Ovary (tissue), 9 donors: ENCODE measurements around the gene PRKD1. TPM values are rescaled to one million over a fixed set of nuclear protein-coding genes. Genes with fewer than 3 reads are reported as not detected.

Experiments
- DNase-seq, 5 donors: peaks; one replicate each; pipeline ENCODE4 v3.0.0-alpha.2; 2019 to 2020
- H3K27ac ChIP-seq, 2 donors: fragments of 200-600 bp; one replicate each; pipeline versions ENCODE4 v1.5.1 to v1.8.0; 2019 to 2022
- H3K27me3 ChIP-seq: fragments of 200-600 bp; one replicate; pipeline ENCODE4 v1.8.0; 2022
- H3K36me3 ChIP-seq: fragments of 200-600 bp; sonication (generic); one replicate; pipeline ENCODE4 v1.5.1; 2019
- H3K4me1 ChIP-seq: one replicate; pipeline ENCODE4 v1.8.1; 2013; ENCODE audit warnings: mild to moderate bottlenecking, moderate library complexity; ENCODE audit not compliant: insufficient read depth
- H3K4me3 ChIP-seq: fragments of 200-600 bp; sonication (generic); one replicate; pipeline ENCODE4 v1.5.1; 2017
- H3K9me3 ChIP-seq, 2 donors: fragments of 200-600 bp in 1 of 2; sonication (generic) in 1 of 2; one replicate each; pipeline versions ENCODE4 v1.5.1 to v1.8.1; 2013 to 2019; ENCODE audit warnings: mild to moderate bottlenecking in 1 of 2, moderate library complexity in 1 of 2
- CTCF ChIP-seq, 3 donors: fragments of 450-650 bp in 2 of 3; fragments of 200-600 bp in 1 of 3; IDR thresholded peaks; one replicate each; pipeline versions ENCODE4 v1.5.1 to v1.8.0; 2016 to 2022; ENCODE audit warnings: antibody characterized with exemption in 3 of 3, mild to moderate bottlenecking in 1 of 3
- EP300 ChIP-seq: sonication (generic); formaldehyde crosslinking; IDR thresholded peaks from one replicate; pipeline ENCODE4 v1.6.1; 2017; ENCODE audit warnings: antibody characterized with exemption
- POLR2A ChIP-seq: fragments of 450-650 bp; IDR thresholded peaks from one replicate; pipeline ENCODE4 v1.6.1; 2017; ENCODE audit warnings: antibody characterized with exemption, mild to moderate bottlenecking, moderate library complexity
- WGBS, 3 donors: extraction: QIAGEN DNeasy Blood & Tissue Kit in 1 of 3; methylation state at CpG; one replicate each; pipeline versions ENCODE4 v1.1.5 to v1.1.7; 2013 to 2017; 5-methylcytosine and 5-hydroxymethylcytosine counted together
- intact Hi-C, 4 donors: fragments of 100-400 bp; cut with DNase I; formaldehyde crosslinking; loops; one replicate each; pipeline versions ENCODE4 v1.11.0 to v1.15.1; 2022 to 2023
- polyA plus RNA-seq, 2 donors: library from polyadenylated mRNA; stranded (reverse); fragments of 200-250 nt in 1 of 2; fragments of 350-450 nt in 1 of 2; fragmentation: Illumina TruSeq in 1 of 2; extraction: RNeasy Lipid Tissue Mini Kit (QIAGEN cat#74804) in 1 of 2; gene quantifications; one replicate each; pipeline ENCODE4 v1.2.3, GENCODE V29; 2013 to 2014
- small RNA-seq: library from RNA; depleted of rRNA; stranded (forward); fragments of <200 nt; gene quantifications from one replicate; pipeline ENCODE3, GENCODE V24; 2016
- total RNA-seq, 7 donors: library from RNA; depleted of rRNA in 2 of 7; stranded (reverse); fragments of >200 nt in 2 of 7; fragmentation: NEBNext Ultra II Directional in 3 of 7; extraction: Animal tissue kit (Norgen Biotek cat#: 25700) in 3 of 7; gene quantifications; one replicate each; pipeline versions ENCODE4 v1.1.0 to v1.2.4, GENCODE V29; 2016 to 2023
- donor health status: DM: no; HTN: no; CAD: no; lungs with moderate emphysema.
- donor health status: DM: no; HTN: no; CAD: no.
- donor health status: Bipolar disorder and iron deficiency.
- donor health status: DM: yes; HTN: yes; CAD: no.
- donor health status: DM: no; HTN: no; CAD: no.
- donor health status: DM: yes; HTN: yes; CAD: no.

Gene PRKD1
- total and polyA plus RNA-seq, 9 donors: 7.7 to 39.9 (median 21.6) TPM

GRCh38 chr14:29536886-29537511, 390.6 kb downstream of the PRKD1 start:
- no peak overlapping the region for H3K4me3 ChIP-seq
- TF ChIP-seq POLR2A (no peak), CTCF (IDR thresholded peaks at IDR 0.05) (no peak), EP300 (no peak)
- intact Hi-C loops: loop anchor here in 2 of 4 donors (10.0 kb wide), 1 partner anchor 782 kb away; no protein-coding TSS in a partner anchor
- no peak overlapping the region for H3K27ac ChIP-seq
- no peaks in the 10 kb centered on the region for H3K9me3 ChIP-seq
- no peak for DNase-seq
- H3K36me3 ChIP-seq: no peaks in the 10 kb centered on the region
- no peaks in the 10 kb centered on the region for H3K27me3 ChIP-seq
- no peaks in the 10 kb centered on the region for H3K4me1 ChIP-seq

GRCh38 chr14:29529418-29529817, 398.2 kb downstream of the PRKD1 start:
- Histone ChIP-seq H3K4me1 (no peaks in the 10 kb centered on the region), H3K4me3 (no peak overlapping the region), H3K27ac (no peak overlapping the region), H3K9me3 (no peaks in the 10 kb centered on the region), H3K27me3 (no peaks in the 10 kb centered on the region), H3K36me3 (no peaks in the 10 kb centered on the region)
- WGBS, 3 donors: 33 to 50% (median 41%) methylated on average over 7 of the region's 7 CpGs
- TF ChIP-seq CTCF (IDR thresholded peaks at IDR 0.05): no peak
- no peak for TF ChIP-seq POLR2A
- no peak for TF ChIP-seq EP300
- DNase-seq: no peak
- intact Hi-C loops: no loop called here

GRCh38 chr14:29528889-29529288, 398.8 kb downstream of the PRKD1 start:
- intact Hi-C loops: no loop called here
- no peak for DNase-seq
- no peaks in the 10 kb centered on the region for H3K36me3 ChIP-seq
- no peaks in the 10 kb centered on the region for H3K27me3 ChIP-seq
- no peaks in the 10 kb centered on the region for H3K9me3 ChIP-seq
- 22 to 27% (median 24%) methylated on average over 1 of the region's 1 CpG for WGBS, 3 donors
- TF ChIP-seq CTCF (IDR thresholded peaks at IDR 0.05): no peak
- no peak for TF ChIP-seq POLR2A
- no peak for TF ChIP-seq EP300
- no peak overlapping the region for H3K4me3 ChIP-seq
- no peak overlapping the region for H3K27ac ChIP-seq
- H3K4me1 ChIP-seq: no peaks in the 10 kb centered on the region

- Histone ChIP-seq H3K9me3 (no peaks in the 10 kb centered on the region), H3K27me3 (no peaks in the 10 kb centered on the region), H3K36me3 (no peaks in the 10 kb centered on the region), H3K27ac (no peak overlapping the region), H3K4me3 (no peak overlapping the region), H3K4me1 (no peaks in the 10 kb centered on the region)
- intact Hi-C loops: no loop called here
- TF ChIP-seq POLR2A (no peak), EP300 (no peak), CTCF (IDR thresholded peaks at IDR 0.05) (no peak)
- no peak for DNase-seq
Observed at GRCh38 chr14:29527286-29527685, 400.4 kb downstream of the PRKD1 start.

Small RNA genes within 50 kb of the gene (small RNA-seq; reads per million reads assigned to genes)
- not detected for gene RNU6-1234P
